GM21529 (cell line): ENCODE data around the gene OR10C1.

ENCODE experiments used
- ATAC-seq: cut with Tn5 transposase; IDR thresholded peaks from one replicate; pipeline ENCODE4 v1.9.1; 2021; ENCODE audit not compliant: unreplicated experiment

OR10C1 gene

GRCh38 chr6:29474996-29475395 is 35.9 kb downstream of the OR10C1 start:
- no peak for ATAC-seq

- no peak for ATAC-seq
Measured at GRCh38 chr6:29477923-29478450, 38.9 kb downstream of the OR10C1 start.

DNA sequence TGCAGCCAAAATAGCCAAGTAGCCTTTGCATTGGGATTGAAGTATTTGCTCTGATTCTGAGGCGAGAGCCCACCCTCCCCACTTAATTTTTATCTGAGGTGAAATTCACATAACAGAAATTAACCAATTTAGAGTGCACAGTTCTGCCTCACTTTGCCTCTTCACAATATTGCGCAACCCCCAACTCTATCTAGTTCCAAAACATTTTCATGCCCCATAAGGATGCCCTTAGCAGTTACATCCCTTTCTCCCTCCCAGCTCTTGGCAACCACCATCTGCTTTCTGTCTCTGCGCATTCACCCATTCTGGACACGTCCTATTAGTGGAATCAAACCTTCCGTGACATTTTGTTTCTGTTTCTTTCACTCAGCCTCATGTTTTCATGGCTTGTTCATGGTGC is 39.6 kb downstream of the OR10C1 start:
- no peak for ATAC-seq

DNA sequence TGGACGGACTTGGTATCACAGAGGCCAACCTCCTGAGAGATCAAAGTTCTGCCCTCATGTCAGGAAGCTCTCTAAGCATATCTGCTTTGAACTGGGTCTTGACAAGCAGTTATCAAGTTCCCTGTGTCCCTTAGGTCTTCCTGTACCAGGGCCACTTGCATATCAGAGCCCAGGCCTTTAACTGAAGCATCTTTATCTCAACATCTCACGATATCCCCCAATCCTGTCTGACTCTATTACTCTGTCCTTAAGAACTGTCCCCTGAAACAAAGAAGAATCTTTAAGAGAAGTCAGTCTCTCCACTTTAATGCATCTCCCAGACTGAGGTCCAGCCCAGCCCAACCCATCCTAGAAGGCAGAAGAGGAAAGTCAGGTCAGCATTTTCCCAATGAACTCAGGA is 40.5 kb downstream of the OR10C1 start:
- ATAC-seq: no peak

DNA sequence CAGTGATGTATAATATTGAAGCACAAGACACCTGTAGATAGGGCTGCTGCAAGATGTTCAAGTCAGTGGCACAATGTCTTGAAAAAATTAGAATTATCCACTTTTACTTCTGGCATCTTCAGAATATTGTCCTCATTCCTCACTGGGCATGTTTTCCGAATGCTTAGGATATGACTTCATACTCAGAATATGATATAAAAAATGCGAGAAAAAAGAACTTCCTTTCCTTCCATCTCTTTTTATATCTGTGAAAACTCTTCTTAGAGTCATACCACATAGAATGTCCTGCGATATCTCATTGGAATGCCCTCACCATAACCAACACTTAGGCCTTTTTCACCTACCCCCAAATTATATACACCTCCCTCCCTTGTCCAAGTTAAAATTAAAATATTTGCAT is 44.1 kb downstream of the OR10C1 start:
- no peak for ATAC-seq

DNA sequence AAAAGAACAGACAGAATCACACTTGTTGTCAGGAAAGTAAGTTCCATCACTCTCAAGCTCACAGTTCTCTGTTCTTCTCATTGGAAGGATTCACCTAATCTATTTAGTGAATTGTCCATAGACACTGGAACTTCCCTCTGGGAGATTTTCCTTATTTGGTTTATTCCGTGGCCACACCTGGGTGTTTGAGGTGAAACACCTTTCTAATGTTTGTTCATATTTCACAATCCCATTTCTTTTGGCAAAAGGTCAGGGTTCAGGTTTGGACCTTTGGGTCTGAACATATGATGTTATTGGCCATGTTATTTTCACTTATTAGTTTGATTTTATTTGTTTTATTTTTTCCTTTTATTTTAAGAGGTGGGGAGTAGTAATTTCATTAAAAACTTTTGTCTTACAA is 44.6 kb downstream of the OR10C1 start:
- ATAC-seq: no peak

DNA sequence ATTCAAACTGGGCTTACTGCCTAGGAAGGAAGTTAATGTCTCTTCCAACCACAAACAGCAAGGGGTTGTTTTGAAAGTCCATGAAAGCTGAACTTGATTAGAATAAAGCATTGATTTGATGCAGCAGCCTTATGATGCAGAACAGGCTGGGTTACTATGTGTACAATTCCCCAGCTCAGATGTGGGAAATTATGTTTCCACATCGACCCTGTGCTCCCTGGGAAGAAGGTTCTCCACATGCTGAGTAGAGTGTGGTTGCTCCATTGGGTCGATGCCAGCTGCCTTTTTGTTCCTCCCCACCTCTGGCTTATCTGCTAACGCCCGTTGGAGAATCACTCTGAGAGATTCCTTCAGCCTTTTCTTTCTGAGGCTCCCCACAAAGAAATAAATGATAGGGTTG is 47.5 kb downstream of the OR10C1 start:
- no peak for ATAC-seq

- no peak for ATAC-seq
Measured at GRCh38 chr6:29487131-29487530, 48.0 kb downstream of the OR10C1 start.

DNA sequence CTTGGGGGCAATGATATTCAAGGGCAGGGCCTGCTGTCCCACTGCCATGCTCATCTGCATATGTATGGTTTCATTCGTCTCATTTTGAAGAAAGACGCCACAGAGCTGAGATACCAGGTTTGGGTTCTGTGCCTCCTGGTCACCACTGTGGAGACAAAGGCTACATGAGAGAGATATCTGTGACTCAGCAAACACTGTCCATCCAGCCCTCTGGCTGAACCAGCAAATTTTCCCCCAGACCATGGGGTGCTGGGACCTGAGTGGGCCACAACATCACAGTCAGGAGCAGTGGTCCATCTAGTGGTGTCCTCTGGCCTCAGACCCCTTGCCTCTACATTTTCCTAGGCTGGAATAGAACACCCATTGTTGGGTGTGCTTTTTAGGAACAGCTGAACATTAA is 48.6 kb downstream of the OR10C1 start, which contains the start of gene MAS1L:
Gene MAS1L (minus strand): TSS at position 297 of the 400 bp plus-strand sequence. CDS start 54 bp downstream, at position 243.
- ATAC-seq: no peak

DNA sequence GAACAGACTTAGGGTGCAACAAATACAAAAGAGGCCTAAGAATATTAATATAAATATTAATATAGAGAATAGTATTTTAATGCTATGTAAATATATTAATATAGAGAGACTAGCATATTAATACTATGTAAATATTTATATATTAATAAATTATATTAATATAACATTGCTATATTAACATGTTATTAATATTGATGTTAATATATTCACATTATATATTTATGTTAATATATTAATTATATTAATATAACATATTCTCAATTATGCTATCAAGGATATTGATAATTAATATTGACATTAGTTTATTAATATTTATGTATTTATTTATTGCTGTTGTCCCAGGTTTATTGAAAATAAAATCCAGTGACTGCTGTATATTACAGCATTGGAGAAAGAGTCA is 49.8 kb downstream of the OR10C1 start:
- ATAC-seq: no peak

- no peak for ATAC-seq
Measured at GRCh38 chr6:29489286-29489685, 50.2 kb downstream of the OR10C1 start.

GRCh38 chr6:29490055-29490454 is 50.9 kb downstream of the OR10C1 start:
- no peak for ATAC-seq

DNA sequence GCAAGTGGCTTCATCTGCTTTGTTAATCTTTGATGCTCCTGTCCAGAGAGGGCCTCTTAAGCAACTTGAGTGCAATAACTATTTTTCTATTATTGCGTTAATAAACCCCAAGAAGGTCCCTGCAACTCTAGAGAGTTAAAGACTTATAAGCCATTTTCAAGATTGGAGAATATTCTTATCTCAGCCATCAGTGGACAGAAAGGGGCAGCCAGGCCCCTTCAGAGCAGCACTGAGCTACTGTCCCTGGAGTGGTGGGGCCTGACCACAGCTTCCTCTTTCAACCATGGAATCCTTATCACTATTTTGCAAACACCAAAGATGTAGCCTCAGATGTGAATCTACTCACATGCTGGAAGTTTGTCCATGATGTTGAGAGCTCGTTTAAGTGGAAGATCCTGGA is 51.4 kb downstream of the OR10C1 start:
- ATAC-seq: no peak
